Right lobe of liver (tissue), 6 donors: ENCODE data around the gene SPI1. TPM values are rescaled to one million over a fixed set of nuclear protein-coding genes. Genes with fewer than 3 reads are reported as not detected.
A peak's percentile ranks its signal among the peaks of the same experiment; 100 is the strongest.

Source experiments
- ATAC-seq, 4 donors: fragments of 200-7000 bp; cut with Tn5 transposase; one replicate each; pipeline ENCODE4 v1.9.1; 2020; ENCODE audit warnings: mild to moderate bottlenecking in 4 of 4, moderate library complexity in 4 of 4
- DNase-seq, 3 donors: peaks; one replicate each; pipeline ENCODE4 v3.0.0-alpha.2; 2020
- H3K27ac ChIP-seq, 3 donors: fragments of 200-600 bp; one replicate each; pipeline ENCODE4 v1.8.0; 2022
- H3K27me3 ChIP-seq, 2 donors: fragments of 200-600 bp; one replicate each; pipeline ENCODE4 v1.8.0; 2022
- H3K36me3 ChIP-seq, 4 donors: fragments of 200-600 bp; sonication (generic) in 1 of 4; one replicate each; pipeline versions ENCODE4 v1.5.1 to v1.8.0; 2017 to 2022; ENCODE audit warnings: control low read depth in 1 of 4
- H3K4me1 ChIP-seq, 4 donors: fragments of 200-600 bp; sonication (generic) in 1 of 4; one replicate each; pipeline versions ENCODE4 v1.5.1 to v1.8.0; 2017 to 2022; ENCODE audit warnings: control low read depth in 1 of 4
- H3K4me3 ChIP-seq, 3 donors: fragments of 200-600 bp; one replicate each; pipeline ENCODE4 v1.8.0; 2022
- H3K9me3 ChIP-seq, 4 donors: fragments of 200-600 bp; sonication (generic) in 1 of 4; one replicate each; pipeline versions ENCODE4 v1.5.1 to v1.8.0; 2017 to 2022; ENCODE audit warnings: control low read depth in 1 of 4
- CTCF ChIP-seq, 4 donors: fragments of 200-600 bp in 3 of 4; fragments of 450-650 bp in 1 of 4; IDR thresholded peaks; one replicate each; pipeline versions ENCODE4 v1.5.1 to v1.8.0; 2016 to 2022; ENCODE audit warnings: antibody characterized with exemption in 4 of 4, mild to moderate bottlenecking in 2 of 4
- POLR2A ChIP-seq: fragments of 450-650 bp; IDR thresholded peaks from one replicate; pipeline ENCODE4 v1.6.1; 2017; ENCODE audit warnings: antibody characterized with exemption, mild to moderate bottlenecking
- WGBS: methylation state at CpG from one replicate; pipeline ENCODE4 v1.1.6; 2018; ENCODE audit warnings: low coverage, low lambda C conversion rate; ENCODE audit not compliant: insufficient coverage; ENCODE audit errors: missing lambda C conversion rate; 5-methylcytosine and 5-hydroxymethylcytosine counted together
- intact Hi-C, 2 donors: fragments of 100-400 bp; cut with DNase I; formaldehyde crosslinking; loops; one replicate each; pipeline versions ENCODE4 v1.11.2 to v1.14.1; 2022
- total RNA-seq, 6 experiments: library from RNA; depleted of rRNA in 2 of 6; stranded (reverse); fragments of >200 nt in 2 of 6; fragmentation: NEBNext Ultra II Directional in 3 of 6; extraction: Animal tissue kit (Norgen Biotek cat#: 25700) in 3 of 6; gene quantifications; one replicate each; pipeline versions ENCODE4 v1.1.0 to v1.2.4, GENCODE V29; 2016 to 2023
- donor health status: DM: no; HTN: yes; CAD: no.
- donor health status: DM: no; HTN: no; CAD: no.
- donor health status: DM: no; HTN: no; CAD: no.
- donor health status: DM: no; HTN: yes; CAD: no.
- donor health status: DM: no; HTN: yes; CAD: no.

SPI1 gene
- total RNA-seq, 6 experiments from 2014 or later = 7.5 to 29.1 (median 10.1) TPM

DNA sequence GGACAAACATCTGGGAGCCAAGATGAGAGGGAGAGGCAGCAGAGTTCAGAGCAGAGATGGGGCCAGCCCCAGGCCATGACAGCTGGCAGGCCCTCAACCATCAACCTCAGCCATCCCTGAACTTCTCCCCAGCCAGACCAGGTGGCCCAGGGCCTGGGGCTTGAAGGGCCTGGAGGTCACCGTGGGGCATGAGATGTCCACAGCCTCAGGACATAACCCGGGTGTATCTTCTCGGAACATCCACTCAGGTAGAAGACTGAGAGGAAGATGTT, 17.6 kb upstream of the SPI1 start:
- intact Hi-C loops = no loop called here

GRCh38 chr11:47395223-47396048, 17.1 kb upstream of the SPI1 start:
- ATAC-seq = no peak
- 63% methylated on average over 8 of the region's 25 CpGs for WGBS
- Histone ChIP-seq H3K4me1 (peaks cover 0 to 2% (median 0%) of the 10 kb centered on the region in 4 donors), H3K27ac (peak overlapping the region; percentile 78 to 95 (median 92)), H3K9me3 (no peaks in the 10 kb centered on the region), H3K36me3 (no peaks in the 10 kb centered on the region), H3K4me3 (peak overlapping the region in 1 of 3 donors; percentile 12), H3K27me3 (no peaks in the 10 kb centered on the region)
- intact Hi-C loops = no loop called here
- DNase-seq = peak in 1 of 3 donors; percentile 61
- TF ChIP-seq POLR2A (no peak), CTCF (IDR thresholded peaks at IDR 0.05) (no peak)

More for the DNA sequence above, 17.6 kb upstream of the SPI1 start:
- Histone ChIP-seq H3K9me3 (no peaks in the 10 kb centered on the region), H3K4me1 (peaks cover 0 to 2% (median 0%) of the 10 kb centered on the region in 4 donors), H3K27me3 (no peaks in the 10 kb centered on the region), H3K4me3 (no peak overlapping the region), H3K36me3 (no peaks in the 10 kb centered on the region), H3K27ac (peak overlapping the region; percentile 78 to 95 (median 92))
- ATAC-seq (no peak), DNase-seq (no peak)
- WGBS = 85% methylated on average over 2 of the region's 3 CpGs
- TF ChIP-seq POLR2A = no peak
- no peak for TF ChIP-seq CTCF (IDR thresholded peaks at IDR 0.05)

GRCh38 chr11:47394322-47395222, 16.2 kb upstream of the SPI1 start:
- no peaks in the 10 kb centered on the region for H3K4me1 ChIP-seq
- ATAC-seq (peak; percentile 60 to 65 (median 62)), DNase-seq (peak; percentile 73 to 84 (median 74))
- H3K36me3 ChIP-seq = no peaks in the 10 kb centered on the region
- no peak for TF ChIP-seq CTCF (IDR thresholded peaks at IDR 0.05)
- peak; percentile 33 for TF ChIP-seq POLR2A
- H3K27ac ChIP-seq = peak overlapping the region; percentile 78 to 95 (median 92)
- H3K4me3 ChIP-seq = peak overlapping the region in 1 of 3 donors; percentile 12
- 66% methylated on average over 5 of the region's 39 CpGs for WGBS
- H3K9me3 ChIP-seq = no peaks in the 10 kb centered on the region
- intact Hi-C loops = no loop called here
- no peaks in the 10 kb centered on the region for H3K27me3 ChIP-seq

GRCh38 chr11:47394050-47394321, 15.6 kb upstream of the SPI1 start:
- intact Hi-C loops = no loop called here
- peak in 2 of 3 donors; percentile 57 to 68 for DNase-seq
- peak; percentile 5 to 27 (median 22) for ATAC-seq
- Histone ChIP-seq H3K4me1 (no peaks in the 10 kb centered on the region), H3K36me3 (no peaks in the 10 kb centered on the region), H3K9me3 (no peaks in the 10 kb centered on the region), H3K27me3 (no peaks in the 10 kb centered on the region), H3K4me3 (peak overlapping the region in 1 of 3 donors; percentile 12), H3K27ac (peak overlapping the region; percentile 78 to 95 (median 92))
- TF ChIP-seq CTCF (IDR thresholded peaks at IDR 0.05) (no peak), POLR2A (no peak)
- no CpG with 5 or more reads among the region's 9 CpGs for WGBS
